ENCODE measurements around the gene OTULIN. TPM values are rescaled to one million over a fixed set of nuclear protein-coding genes. Genes with fewer than 3 reads are reported as not detected.

OTULIN gene
- total and polyA plus RNA-seq, 4 donors, result 8.6 to 60.4 (median 30.6) TPM

- no peaks in the 10 kb centered on the region for H3K9me3 ChIP-seq (ENCODE audit: control insufficient read depth, low read length)
- H3K27me3 ChIP-seq (ENCODE audit: control insufficient read depth in 1 of 2, insufficient read depth in 2 of 2, low read length in 1 of 2), result no peaks in the 10 kb centered on the region
- intact Hi-C loops (cut with DNase I), result loop anchor here (5.0 kb wide), 2 partner anchors 37 to 148 kb away; partner anchors contain the start of gene ANKH (in 1 of the 2)
- H3K4me3 ChIP-seq (ENCODE audit: low read length in 2 of 2), result no peak overlapping the region
- H3K36me3 ChIP-seq (ENCODE audit: control insufficient read depth in 1 of 2, insufficient read depth in 2 of 2, low read length in 1 of 2), result no peaks in the 10 kb centered on the region
- H3K27ac ChIP-seq (ENCODE audit: low read depth in 1 of 2, low read length in 2 of 2), result no peak overlapping the region
- no peaks in the 10 kb centered on the region for H3K4me1 ChIP-seq (ENCODE audit: control insufficient read depth in 1 of 2, insufficient read depth in 2 of 2, low read length in 2 of 2)
- 80 to 83% methylated on average over 10 of the region's 10 CpGs for WGBS, 2 donors
- ATAC-seq (ENCODE audit: low FRiP score) (no peak), DNase-seq (peak in 1 of 2 donors; percentile 82)
Measured at GRCh38 chr5:14724633-14725032, 60.1 kb downstream of the OTULIN start.

GRCh38 chr5:14726066-14726838 is 61.7 kb downstream of the OTULIN start:
- peak overlapping the region in 1 of 2 donors; percentile 64 for H3K27ac ChIP-seq (ENCODE audit: low read depth in 1 of 2, low read length in 2 of 2)
- WGBS, 2 donors, result 38 to 46% methylated on average over 14 of the region's 14 CpGs
- H3K9me3 ChIP-seq (ENCODE audit: control insufficient read depth, low read length), result no peaks in the 10 kb centered on the region
- H3K4me3 ChIP-seq (ENCODE audit: low read length in 2 of 2), result no peak overlapping the region
- intact Hi-C loops (cut with DNase I), result loop anchor here (2.0 to 5.0 kb wide), 4 partner anchors 39 to 281 kb away; partner anchors contain the start of gene ANKH (in 2 of the 2)
- H3K27me3 ChIP-seq (ENCODE audit: control insufficient read depth in 1 of 2, insufficient read depth in 2 of 2, low read length in 1 of 2), result no peaks in the 10 kb centered on the region
- H3K4me1 ChIP-seq (ENCODE audit: control insufficient read depth in 1 of 2, insufficient read depth in 2 of 2, low read length in 2 of 2), result no peaks in the 10 kb centered on the region
- no peak for ATAC-seq (ENCODE audit: low FRiP score)
- H3K36me3 ChIP-seq (ENCODE audit: control insufficient read depth in 1 of 2, insufficient read depth in 2 of 2, low read length in 1 of 2), result no peaks in the 10 kb centered on the region
- no peak for DNase-seq

- ATAC-seq (ENCODE audit: low FRiP score) (peak; percentile 86), DNase-seq (peak; percentile 87 to 93)
- Histone ChIP-seq H3K36me3 (ENCODE audit: control insufficient read depth in 1 of 2, insufficient read depth in 2 of 2, low read length in 1 of 2) (no peaks in the 10 kb centered on the region), H3K27me3 (ENCODE audit: control insufficient read depth in 1 of 2, insufficient read depth in 2 of 2, low read length in 1 of 2) (no peaks in the 10 kb centered on the region), H3K9me3 (ENCODE audit: control insufficient read depth, low read length) (no peaks in the 10 kb centered on the region), H3K4me1 (ENCODE audit: control insufficient read depth in 1 of 2, insufficient read depth in 2 of 2, low read length in 2 of 2) (no peaks in the 10 kb centered on the region), H3K27ac (ENCODE audit: low read depth in 1 of 2, low read length in 2 of 2) (no peak overlapping the region), H3K4me3 (ENCODE audit: low read length in 2 of 2) (no peak overlapping the region)
- intact Hi-C loops (cut with DNase I), result loop anchor here (2.0 to 5.0 kb wide), 4 partner anchors 40 to 279 kb away; partner anchors contain the start of gene ANKH (in 2 of the 2)
- WGBS, 2 donors, result 0% methylated on average over 7 of the region's 7 CpGs
Measured at GRCh38 chr5:14727428-14727865, 62.9 kb downstream of the OTULIN start.

GRCh38 chr5:14727928-14728458 is 63.5 kb downstream of the OTULIN start:
- ATAC-seq (ENCODE audit: low FRiP score) (no peak), DNase-seq (no peak)
- H3K4me3 ChIP-seq (ENCODE audit: low read length in 2 of 2), result no peak overlapping the region
- 66 to 71% methylated on average over 7 of the region's 7 CpGs for WGBS, 2 donors
- no peaks in the 10 kb centered on the region for H3K4me1 ChIP-seq (ENCODE audit: control insufficient read depth in 1 of 2, insufficient read depth in 2 of 2, low read length in 2 of 2)
- H3K27ac ChIP-seq (ENCODE audit: low read depth in 1 of 2, low read length in 2 of 2), result no peak overlapping the region
- no peaks in the 10 kb centered on the region for H3K36me3 ChIP-seq (ENCODE audit: control insufficient read depth in 1 of 2, insufficient read depth in 2 of 2, low read length in 1 of 2)
- H3K27me3 ChIP-seq (ENCODE audit: control insufficient read depth in 1 of 2, insufficient read depth in 2 of 2, low read length in 1 of 2), result no peaks in the 10 kb centered on the region
- no peaks in the 10 kb centered on the region for H3K9me3 ChIP-seq (ENCODE audit: control insufficient read depth, low read length)
- intact Hi-C loops (cut with DNase I), result loop anchor here (2.0 to 5.0 kb wide), 4 partner anchors 41 to 279 kb away; partner anchors contain the start of gene ANKH (in 2 of the 2)

- Histone ChIP-seq H3K27ac (ENCODE audit: low read depth in 1 of 2, low read length in 2 of 2) (no peak overlapping the region), H3K36me3 (ENCODE audit: control insufficient read depth in 1 of 2, insufficient read depth in 2 of 2, low read length in 1 of 2) (no peaks in the 10 kb centered on the region), H3K4me1 (ENCODE audit: control insufficient read depth in 1 of 2, insufficient read depth in 2 of 2, low read length in 2 of 2) (no peaks in the 10 kb centered on the region), H3K4me3 (ENCODE audit: low read length in 2 of 2) (no peak overlapping the region), H3K27me3 (ENCODE audit: control insufficient read depth in 1 of 2, insufficient read depth in 2 of 2, low read length in 1 of 2) (no peaks in the 10 kb centered on the region), H3K9me3 (ENCODE audit: control insufficient read depth, low read length) (no peaks in the 10 kb centered on the region)
- ATAC-seq (ENCODE audit: low FRiP score) (no peak), DNase-seq (no peak)
- 83 to 86% methylated on average over 15 of the region's 15 CpGs for WGBS, 2 donors
- intact Hi-C loops (cut with DNase I), result loop anchor here (5.0 kb wide), 2 partner anchors 41 to 144 kb away; partner anchors contain the start of gene ANKH (in 1 of the 2)
Measured at GRCh38 chr5:14728459-14728938, 64.0 kb downstream of the OTULIN start.

GRCh38 chr5:14729448-14730385 is 65.2 kb downstream of the OTULIN start:
- 92 to 93% methylated on average over 18 of the region's 18 CpGs for WGBS, 2 donors
- ATAC-seq (ENCODE audit: low FRiP score) (no peak), DNase-seq (no peak)

GRCh38 chr5:14730466-14730865 is 65.9 kb downstream of the OTULIN start:
- 88 to 90% methylated on average over 13 of the region's 13 CpGs for WGBS, 2 donors
- Histone ChIP-seq H3K36me3 (ENCODE audit: control insufficient read depth in 1 of 2, insufficient read depth in 2 of 2, low read length in 1 of 2) (peaks cover 0 to 2% of the 10 kb centered on the region in 2 donors), H3K27ac (ENCODE audit: low read depth in 1 of 2, low read length in 2 of 2) (no peak overlapping the region), H3K9me3 (ENCODE audit: control insufficient read depth, low read length) (no peaks in the 10 kb centered on the region), H3K27me3 (ENCODE audit: control insufficient read depth in 1 of 2, insufficient read depth in 2 of 2, low read length in 1 of 2) (no peaks in the 10 kb centered on the region), H3K4me1 (ENCODE audit: control insufficient read depth in 1 of 2, insufficient read depth in 2 of 2, low read length in 2 of 2) (peaks cover 0 to 1% of the 10 kb centered on the region in 2 donors), H3K4me3 (ENCODE audit: low read length in 2 of 2) (no peak overlapping the region)
- DNase-seq (no peak), ATAC-seq (ENCODE audit: low FRiP score) (no peak)
- intact Hi-C loops (cut with DNase I), result no loop called here

More at GRCh38 chr5:14729448-14730385, 65.2 kb downstream of the OTULIN start:
- intact Hi-C loops (cut with DNase I), result loop anchor here (5.0 kb wide), 2 partner anchors 42 to 143 kb away; partner anchors contain the start of gene ANKH (in 1 of the 2)
- Histone ChIP-seq H3K4me1 (ENCODE audit: control insufficient read depth in 1 of 2, insufficient read depth in 2 of 2, low read length in 2 of 2) (no peaks in the 10 kb centered on the region), H3K27ac (ENCODE audit: low read depth in 1 of 2, low read length in 2 of 2) (no peak overlapping the region), H3K4me3 (ENCODE audit: low read length in 2 of 2) (no peak overlapping the region), H3K36me3 (ENCODE audit: control insufficient read depth in 1 of 2, insufficient read depth in 2 of 2, low read length in 1 of 2) (peaks cover 0 to 2% of the 10 kb centered on the region in 2 donors), H3K27me3 (ENCODE audit: control insufficient read depth in 1 of 2, insufficient read depth in 2 of 2, low read length in 1 of 2) (no peaks in the 10 kb centered on the region), H3K9me3 (ENCODE audit: control insufficient read depth, low read length) (no peaks in the 10 kb centered on the region)

GRCh38 chr5:14730881-14731280 is 66.4 kb downstream of the OTULIN start:
- Histone ChIP-seq H3K4me1 (ENCODE audit: control insufficient read depth in 1 of 2, insufficient read depth in 2 of 2, low read length in 2 of 2) (peaks cover 0 to 2% of the 10 kb centered on the region in 2 donors), H3K36me3 (ENCODE audit: control insufficient read depth in 1 of 2, insufficient read depth in 2 of 2, low read length in 1 of 2) (peaks cover 0 to 2% of the 10 kb centered on the region in 2 donors), H3K27ac (ENCODE audit: low read depth in 1 of 2, low read length in 2 of 2) (no peak overlapping the region), H3K9me3 (ENCODE audit: control insufficient read depth, low read length) (no peaks in the 10 kb centered on the region), H3K27me3 (ENCODE audit: control insufficient read depth in 1 of 2, insufficient read depth in 2 of 2, low read length in 1 of 2) (no peaks in the 10 kb centered on the region), H3K4me3 (ENCODE audit: low read length in 2 of 2) (no peak overlapping the region)
- ATAC-seq (ENCODE audit: low FRiP score), result no peak
- intact Hi-C loops (cut with DNase I), result no loop called here
- no peak for DNase-seq
- WGBS, 2 donors, result 76 to 78% methylated on average over 15 of the region's 15 CpGs

Data from aorta (tissue), 5 donors.